Smooth muscle cell (in vitro differentiated cells): ENCODE results near the gene TYW1B. TPM values are rescaled to one million over a fixed set of nuclear protein-coding genes. Genes with fewer than 3 reads are reported as not detected.
"Not testable (repeated sequence)": the region's sequence is repeated elsewhere in the genome, so short reads cannot be mapped to it uniquely, and the experiment has no call there.

Experiments used
- DNase-seq: peaks from one replicate; lab custom pipeline; 2025; ENCODE audit not compliant: unreplicated experiment; lab: John Stamatoyannopoulos, UW
- H2AFZ ChIP-seq: fragments of 200-600 bp; sonication (generic); 2 replicates; pipeline ENCODE4 v1.6.0; 2016; ENCODE audit warnings: antibody characterized with exemption, low read depth, mild to moderate bottlenecking
- H3F3A ChIP-seq: fragments of 200-600 bp; sonication (generic); 2 replicates; pipeline ENCODE4 v1.6.0; 2017; ENCODE audit warnings: antibody characterized with exemption, low read depth
- H3K27ac ChIP-seq: fragments of 200-600 bp; sonication (generic); 2 replicates; pipeline ENCODE4 v1.5.1; 2016; ENCODE audit warnings: low read depth, mild to moderate bottlenecking
- H3K27me3 ChIP-seq: fragments of 200-600 bp; sonication (generic); 2 replicates; pipeline ENCODE4 v1.6.1; 2016; ENCODE audit warnings: low read depth, mild to moderate bottlenecking
- H3K36me3 ChIP-seq: fragments of 200-600 bp; sonication (generic); 2 replicates; pipeline ENCODE4 v1.5.1; 2016; ENCODE audit warnings: low read depth
- H3K4me1 ChIP-seq: fragments of 200-600 bp; sonication (generic); 2 replicates; pipeline ENCODE4 v1.5.1; 2016; ENCODE audit warnings: low read depth
- H3K4me2 ChIP-seq: fragments of 200-600 bp; sonication (generic); 2 replicates; pipeline ENCODE4 v1.6.0; 2016; ENCODE audit warnings: mild to moderate bottlenecking
- H3K4me3 ChIP-seq: fragments of 200-600 bp; sonication (generic); 2 replicates; pipeline ENCODE4 v1.5.1; 2016; ENCODE audit warnings: mild to moderate bottlenecking
- H3K79me2 ChIP-seq: fragments of 200-600 bp; sonication (generic); 2 replicates; pipeline ENCODE4 v1.6.0; 2016; ENCODE audit warnings: low read depth, mild to moderate bottlenecking
- H3K9ac ChIP-seq: fragments of 200-600 bp; sonication (generic); 2 replicates; pipeline ENCODE4 v1.6.0; 2016; ENCODE audit warnings: low read depth
- H3K9me3 ChIP-seq: fragments of 200-600 bp; sonication (generic); replicated peaks from 2 replicates; pipeline ENCODE4 v1.5.1; 2016; ENCODE audit warnings: low read depth
- H4K20me1 ChIP-seq: fragments of 200-600 bp; sonication (generic); 2 replicates; pipeline ENCODE4 v1.6.0; 2016; ENCODE audit warnings: low read depth
- WGBS: methylation state at CpG from one replicate; pipeline ENCODE4 v1.1.7; 2016; ENCODE audit warnings: low lambda C conversion rate; 5-methylcytosine and 5-hydroxymethylcytosine counted together
- polyA plus RNA-seq: library from polyadenylated mRNA; unstranded; fragments of >200 nt; fragmentation: Nextera tagmentation; extraction: Ambion mirVana; gene quantifications from 2 replicates; pipeline ENCODE4 v1.2.1, GENCODE V29; 2016
- total RNA-seq: library from RNA; depleted of rRNA; stranded (reverse); fragments of >200 nt; gene quantifications from 2 replicates; pipeline ENCODE4 v1.2.3, GENCODE V29; 2014
- TF ChIP-seq, protein P1 (sequence below): fragments of 200-600 bp; sonication (generic); IDR thresholded peaks from 2 replicates; pipeline ENCODE4 v1.5.1; 2017; ENCODE audit warnings: borderline replicate concordance, mild to moderate bottlenecking, antibody characterized with exemption; ENCODE audit not compliant: insufficient read depth, poor library complexity, severe bottlenecking

Gene TYW1B
- total and polyA plus RNA-seq, 2 experiments from 2014 or later, result 0.40 to 0.75 TPM

DNA sequence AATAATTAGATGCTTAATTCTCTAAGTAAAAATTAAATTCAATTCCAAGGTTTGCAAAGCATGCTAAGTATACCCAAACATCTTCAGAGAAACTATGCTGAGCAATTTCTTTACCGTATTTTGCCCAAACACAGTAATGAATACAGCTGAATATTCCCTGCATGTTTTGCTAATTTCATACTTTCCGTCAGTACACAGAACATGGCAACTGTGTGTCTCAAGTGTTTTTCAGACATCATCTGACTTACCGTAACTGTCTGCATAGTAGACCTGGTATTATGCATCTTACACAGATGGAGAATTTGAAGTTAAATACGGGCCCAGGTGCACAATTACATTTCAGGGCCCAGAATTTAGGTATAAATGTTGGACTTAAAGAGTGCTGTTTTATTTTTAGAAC lies 15.2 kb upstream of the TYW1B start:
- H2AFZ ChIP-seq, H3K36me3 ChIP-seq, H3K4me3 ChIP-seq, H3K4me2 ChIP-seq, H3K9me3 ChIP-seq, H3K27ac ChIP-seq, H3K79me2 ChIP-seq, DNase-seq, H3K9ac ChIP-seq, H3K4me1 ChIP-seq, H4K20me1 ChIP-seq, H3K27me3 ChIP-seq, H3F3A ChIP-seq: not testable (repeated sequence)
- 89% methylated on average over 4 of the region's 4 CpGs for WGBS

DNA sequence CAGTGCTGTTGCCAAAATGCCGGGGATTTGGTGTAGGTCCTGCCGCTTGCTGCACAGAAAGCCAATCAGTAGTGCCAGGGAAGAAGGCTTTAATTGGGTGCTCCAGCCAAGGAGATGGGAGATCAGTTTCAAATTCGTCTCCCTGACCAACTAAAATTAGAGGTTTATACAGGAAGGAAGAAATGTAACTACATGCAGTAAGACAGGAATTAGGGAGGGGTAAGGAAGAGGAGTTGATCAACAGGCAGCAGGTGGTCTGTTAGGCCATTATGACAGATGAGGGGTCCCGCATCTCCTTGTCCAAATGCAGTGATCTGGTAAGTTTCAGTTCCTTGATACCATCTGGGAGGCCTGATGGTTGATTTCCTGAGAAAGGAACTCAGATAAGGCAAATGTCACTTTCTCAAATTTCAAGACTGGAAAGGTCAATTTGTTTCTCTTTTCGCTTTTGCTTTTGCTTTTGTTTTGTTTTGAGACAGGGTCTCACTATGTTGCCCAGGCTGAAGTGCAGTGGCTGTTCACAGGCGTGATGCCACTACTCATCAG lies 13.0 kb upstream of the TYW1B start:
- H3K79me2 ChIP-seq, DNase-seq, H2AFZ ChIP-seq, H3K27ac ChIP-seq, H3K9ac ChIP-seq, H3K4me3 ChIP-seq, H4K20me1 ChIP-seq, H3K36me3 ChIP-seq, H3K27me3 ChIP-seq, H3K4me1 ChIP-seq, H3K4me2 ChIP-seq, H3K9me3 ChIP-seq, H3F3A ChIP-seq: not testable (repeated sequence)
- 91% methylated on average over 6 of the region's 6 CpGs for WGBS

DNA sequence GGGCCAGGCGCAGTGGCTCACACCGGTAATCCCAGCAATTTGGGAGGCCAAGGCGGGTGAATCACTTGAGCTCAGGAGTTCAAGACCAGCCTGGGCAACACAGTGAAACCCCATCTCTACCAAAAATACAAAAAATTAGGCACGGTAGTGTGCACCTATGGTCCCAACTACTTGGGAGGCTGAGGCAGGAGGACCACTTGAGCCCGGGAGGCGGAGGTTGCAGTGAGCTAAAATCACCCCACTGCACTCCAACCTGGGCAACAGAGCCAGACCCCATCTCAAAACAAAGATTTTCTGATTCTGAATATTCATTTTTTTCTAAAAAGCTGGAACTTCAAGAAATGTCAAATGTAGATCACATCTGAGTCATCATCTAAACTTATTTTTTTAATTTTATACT lies 10.3 kb upstream of the TYW1B start:
- H3K4me1 ChIP-seq, H3K9ac ChIP-seq, H2AFZ ChIP-seq, H3K4me2 ChIP-seq, H3K9me3 ChIP-seq, DNase-seq, H3K27ac ChIP-seq, H3K27me3 ChIP-seq, H4K20me1 ChIP-seq, H3K4me3 ChIP-seq, H3K79me2 ChIP-seq, H3F3A ChIP-seq: not testable (repeated sequence)
- WGBS, result 99% methylated on average over 6 of the region's 6 CpGs
- H3K36me3 ChIP-seq, result peaks cover 11% of the 10 kb centered on the region

DNA sequence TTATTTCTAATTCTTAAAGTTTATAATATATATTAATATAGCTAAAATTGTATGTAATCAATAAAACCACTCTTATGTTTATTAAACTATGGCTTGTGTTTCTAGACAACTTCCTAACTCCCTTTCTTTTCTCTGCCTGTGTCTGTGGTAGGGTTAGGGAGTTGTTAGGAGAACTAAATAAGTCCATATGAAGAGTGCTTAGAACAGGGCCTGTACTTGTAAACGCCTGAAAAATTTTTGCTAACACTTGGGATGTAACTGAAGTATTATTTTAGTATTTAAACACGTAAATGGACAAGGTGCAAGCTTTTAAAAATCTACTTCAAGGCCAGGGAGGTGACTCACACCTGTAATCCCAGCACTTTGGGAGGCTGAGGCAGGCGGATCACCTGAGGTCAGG lies 9.3 kb upstream of the TYW1B start:
- not testable (repeated sequence) for H4K20me1 ChIP-seq, DNase-seq, H3K4me1 ChIP-seq, H3K79me2 ChIP-seq, H3K27me3 ChIP-seq, H3K4me2 ChIP-seq, H3K9me3 ChIP-seq, H3K4me3 ChIP-seq, H2AFZ ChIP-seq, H3F3A ChIP-seq, H3K9ac ChIP-seq, H3K27ac ChIP-seq
- peaks cover 11% of the 10 kb centered on the region for H3K36me3 ChIP-seq
- WGBS, result 98% methylated on average over 3 of the region's 3 CpGs

DNA sequence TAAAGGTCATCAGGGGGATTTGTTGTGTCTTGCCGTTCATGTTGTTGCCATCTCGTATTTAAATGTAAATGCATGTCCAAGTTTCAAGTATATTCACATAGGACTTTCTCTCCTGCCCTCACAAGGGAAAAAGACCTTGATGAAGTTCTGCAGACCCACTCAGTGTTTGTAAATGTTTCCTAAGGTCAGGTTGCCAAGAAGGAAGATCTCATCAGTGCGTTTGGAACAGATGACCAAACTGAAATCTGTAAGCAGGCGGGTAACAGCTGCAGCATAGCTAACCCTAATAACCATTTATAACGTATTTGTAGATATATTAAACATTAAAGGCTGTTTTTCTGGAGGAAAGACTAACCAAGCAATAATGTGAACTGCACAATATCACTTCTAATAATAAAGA lies 2.6 kb upstream of the TYW1B start:
- peaks cover 18% of the 10 kb centered on the region for H4K20me1 ChIP-seq
- H3K36me3 ChIP-seq, H3K4me1 ChIP-seq, H2AFZ ChIP-seq, H3K9me3 ChIP-seq, DNase-seq, H3F3A ChIP-seq, H3K27me3 ChIP-seq: not testable (repeated sequence)
- H3K79me2 ChIP-seq, result peaks cover 25% of the 10 kb centered on the region
- H3K4me2 ChIP-seq, result peak overlapping the region; percentile 81
- H3K27ac ChIP-seq, result peak overlapping the region; percentile 97
- peak overlapping the region; percentile 80 for H3K4me3 ChIP-seq
- 60% methylated on average over 5 of the region's 5 CpGs for WGBS
- peak overlapping the region; percentile 95 for H3K9ac ChIP-seq

DNA sequence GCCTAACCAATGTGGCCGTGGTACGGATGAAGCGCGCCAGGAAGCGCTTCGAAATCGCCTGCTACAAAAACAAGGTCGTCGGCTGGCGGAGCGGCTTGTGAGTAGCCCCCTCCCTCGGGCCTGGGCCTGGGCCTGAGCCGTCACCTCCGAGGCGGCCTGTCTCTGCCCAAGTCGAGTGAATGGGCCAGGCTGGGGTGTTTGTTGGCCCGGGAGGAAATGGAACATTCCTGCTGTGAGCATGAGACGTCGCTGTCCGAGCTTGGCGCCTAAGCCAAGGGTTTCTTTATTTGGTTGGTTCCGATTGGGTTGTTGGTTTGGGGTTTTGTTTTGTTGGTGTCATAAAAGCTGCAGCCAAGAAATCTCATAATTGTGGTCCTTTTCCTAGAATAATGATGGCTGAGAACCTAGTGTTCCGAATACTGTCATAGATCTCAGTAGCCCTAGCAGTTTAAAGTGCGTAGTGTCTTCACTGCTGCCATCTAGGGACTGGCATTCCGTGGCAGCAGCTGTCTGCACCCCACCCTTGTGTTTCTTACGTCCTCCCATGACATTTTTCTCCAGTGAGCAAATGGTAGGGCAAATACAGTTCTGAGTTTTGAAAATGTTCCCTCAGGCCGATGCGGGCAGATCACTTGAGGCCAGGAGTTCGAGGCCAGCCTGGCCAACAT lies 1.8 kb upstream of the TYW1B start:
- H3K27ac ChIP-seq, result peak overlapping the region; percentile 97
- DNase-seq, result peak; percentile 30
- H3K79me2 ChIP-seq, result peaks cover 25% of the 10 kb centered on the region
- peak overlapping the region; percentile 81 for H3K4me2 ChIP-seq
- not testable (repeated sequence) for H3F3A ChIP-seq, H3K27me3 ChIP-seq, H3K36me3 ChIP-seq, H3K4me1 ChIP-seq, H3K9me3 ChIP-seq
- H3K9ac ChIP-seq, result peak overlapping the region; percentile 95
- peaks cover 18% of the 10 kb centered on the region for H4K20me1 ChIP-seq
- peak overlapping the region; percentile 58 for H2AFZ ChIP-seq
- WGBS, result under 1% methylated on average over 29 of the region's 29 CpGs
- TF ChIP-seq, protein P1, sequence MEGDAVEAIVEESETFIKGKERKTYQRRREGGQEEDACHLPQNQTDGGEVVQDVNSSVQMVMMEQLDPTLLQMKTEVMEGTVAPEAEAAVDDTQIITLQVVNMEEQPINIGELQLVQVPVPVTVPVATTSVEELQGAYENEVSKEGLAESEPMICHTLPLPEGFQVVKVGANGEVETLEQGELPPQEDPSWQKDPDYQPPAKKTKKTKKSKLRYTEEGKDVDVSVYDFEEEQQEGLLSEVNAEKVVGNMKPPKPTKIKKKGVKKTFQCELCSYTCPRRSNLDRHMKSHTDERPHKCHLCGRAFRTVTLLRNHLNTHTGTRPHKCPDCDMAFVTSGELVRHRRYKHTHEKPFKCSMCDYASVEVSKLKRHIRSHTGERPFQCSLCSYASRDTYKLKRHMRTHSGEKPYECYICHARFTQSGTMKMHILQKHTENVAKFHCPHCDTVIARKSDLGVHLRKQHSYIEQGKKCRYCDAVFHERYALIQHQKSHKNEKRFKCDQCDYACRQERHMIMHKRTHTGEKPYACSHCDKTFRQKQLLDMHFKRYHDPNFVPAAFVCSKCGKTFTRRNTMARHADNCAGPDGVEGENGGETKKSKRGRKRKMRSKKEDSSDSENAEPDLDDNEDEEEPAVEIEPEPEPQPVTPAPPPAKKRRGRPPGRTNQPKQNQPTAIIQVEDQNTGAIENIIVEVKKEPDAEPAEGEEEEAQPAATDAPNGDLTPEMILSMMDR, result peak; percentile 44
- peak overlapping the region; percentile 80 for H3K4me3 ChIP-seq

DNA sequence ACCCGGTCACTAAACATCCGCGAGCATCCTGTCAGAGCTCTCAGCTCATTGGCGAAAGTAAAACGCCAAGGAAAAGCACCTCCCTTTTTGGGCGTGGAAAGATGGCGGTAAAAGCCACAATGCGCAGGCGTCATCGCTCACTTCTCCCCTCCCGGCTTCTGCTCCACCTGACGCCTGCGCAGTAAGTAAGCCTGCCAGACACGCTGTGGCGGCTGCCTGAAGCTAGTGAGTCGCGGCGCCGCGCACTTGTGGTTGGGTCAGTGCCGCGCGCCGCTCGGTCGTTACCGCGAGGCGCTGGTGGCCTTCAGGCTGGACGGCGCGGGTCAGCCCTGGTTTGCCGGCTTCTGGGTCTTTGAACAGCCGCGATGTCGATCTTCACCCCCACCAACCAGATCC lies 1.3 kb upstream of the TYW1B start:
- peak overlapping the region; percentile 97 for H3K27ac ChIP-seq
- not testable (repeated sequence) for H3K36me3 ChIP-seq, H3F3A ChIP-seq, H3K4me1 ChIP-seq, H3K27me3 ChIP-seq, H3K9me3 ChIP-seq
- peaks cover 18% of the 10 kb centered on the region for H4K20me1 ChIP-seq
- peak overlapping the region; percentile 58 for H2AFZ ChIP-seq
- H3K9ac ChIP-seq, result peak overlapping the region; percentile 95
- WGBS, result under 1% methylated on average over 36 of the region's 36 CpGs
- peak overlapping the region; percentile 90 for H3K4me3 ChIP-seq
- peak overlapping the region; percentile 89 for H3K4me2 ChIP-seq
- peak; percentile 76 for DNase-seq
- H3K79me2 ChIP-seq, result peaks cover 25% of the 10 kb centered on the region
